Liver (tissue), 9 donors: Measurements from ENCODE around the gene GRIN1. TPM values are rescaled to one million over a fixed set of nuclear protein-coding genes. Genes with fewer than 3 reads are reported as not detected.

Experiments used
- DNase-seq: peaks from one replicate; pipeline ENCODE4 v3.0.0-alpha.2; 2017; ENCODE audit warnings: low spot score
- H3K27ac ChIP-seq, 2 donors: one replicate each; pipeline ENCODE4 v1.7.0; 2013; ENCODE audit warnings: inconsistent platforms in 2 of 2, low read length in 2 of 2, control low read depth in 1 of 2, low read depth in 1 of 2, mild to moderate bottlenecking in 1 of 2
- H3K27me3 ChIP-seq, 4 donors: one replicate each; pipeline versions ENCODE4 v1.6.1 to v1.7.0; 2013; ENCODE audit warnings: low read length in 3 of 4, inconsistent platforms in 1 of 4, mild to moderate bottlenecking in 1 of 4, moderate library complexity in 1 of 4; ENCODE audit not compliant: control insufficient read depth in 4 of 4, insufficient read depth in 4 of 4
- H3K36me3 ChIP-seq, 4 donors: one replicate each; pipeline versions ENCODE4 v1.6.1 to v1.7.0; 2013; ENCODE audit warnings: low read length in 3 of 4, mild to moderate bottlenecking in 3 of 4, low read depth in 1 of 4, moderate library complexity in 1 of 4; ENCODE audit not compliant: control insufficient read depth in 4 of 4, insufficient read depth in 3 of 4
- H3K4me1 ChIP-seq, 4 donors: one replicate each; pipeline versions ENCODE4 v1.6.1 to v1.7.0; 2013; ENCODE audit warnings: low read length in 3 of 4, mild to moderate bottlenecking in 3 of 4, moderate library complexity in 1 of 4; ENCODE audit not compliant: control insufficient read depth in 4 of 4, insufficient read depth in 4 of 4
- H3K4me3 ChIP-seq, 3 donors: one replicate each; pipeline versions ENCODE4 v1.6.1 to v1.7.0; 2013; ENCODE audit warnings: low read length in 3 of 3, control low read depth in 1 of 3, low read depth in 1 of 3, mild to moderate bottlenecking in 1 of 3
- H3K9ac ChIP-seq, 2 donors: one replicate each; pipeline ENCODE4 v1.7.0; 2013; ENCODE audit warnings: low read length in 2 of 2, mild to moderate bottlenecking in 2 of 2, moderate library complexity in 2 of 2, control low read depth in 1 of 2, low read depth in 1 of 2
- H3K9me3 ChIP-seq, 4 donors: one replicate each; pipeline versions ENCODE4 v1.6.1 to v1.7.0; 2013; ENCODE audit warnings: low read length in 3 of 4; ENCODE audit not compliant: control insufficient read depth in 4 of 4
- FOXA1 ChIP-seq: IDR thresholded peaks from 2 replicates; pipeline ENCODE4 v1.6.1; 2016; ENCODE audit warnings: antibody characterized with exemption
- FOXA2 ChIP-seq: IDR thresholded peaks from 2 replicates; pipeline ENCODE4 v1.6.1; 2016; ENCODE audit warnings: antibody characterized with exemption
- GABPA ChIP-seq, 2 donors: IDR thresholded peaks in 1 of 2; conservative IDR thresholded peaks in 1 of 2; 2 replicates each; pipeline ENCODE4 v1.6.1; 2016; ENCODE audit warnings: antibody characterized with exemption in 2 of 2, mild to moderate bottlenecking in 1 of 2, moderate library complexity in 1 of 2
- HNF4A ChIP-seq, 2 donors: conservative IDR thresholded peaks; 2 replicates each; pipeline ENCODE4 v1.6.1; 2016; ENCODE audit warnings: antibody characterized with exemption in 2 of 2, mild to moderate bottlenecking in 2 of 2
- JUND ChIP-seq, 2 donors: IDR thresholded peaks; 2 replicates each; pipeline ENCODE4 v1.6.1; 2016; ENCODE audit warnings: antibody characterized with exemption in 2 of 2
- RXRA ChIP-seq, 2 donors: IDR thresholded peaks; 2 replicates each; pipeline ENCODE4 v1.6.1; 2017 to 2018; ENCODE audit warnings: antibody characterized with exemption in 2 of 2, mild to moderate bottlenecking in 1 of 2
- SP1 ChIP-seq: IDR thresholded peaks from 2 replicates; pipeline ENCODE4 v1.6.1; 2018; ENCODE audit warnings: antibody characterized with exemption, mild to moderate bottlenecking
- YY1 ChIP-seq: IDR thresholded peaks from 2 replicates; pipeline ENCODE4 v1.6.1; 2016; ENCODE audit warnings: antibody characterized with exemption, mild to moderate bottlenecking
- WGBS: extraction: QIAGEN DNeasy Blood & Tissue Kit; methylation state at CpG from one replicate; pipeline ENCODE4 v1.1.7; 2013; 5-methylcytosine and 5-hydroxymethylcytosine counted together
- polyA plus RNA-seq, 2 donors: library from polyadenylated mRNA; stranded (reverse) in 1 of 2; unstranded in 1 of 2; fragments of 200-250 nt in 1 of 2; fragments of >200 nt in 1 of 2; fragmentation: Nextera tagmentation in 1 of 2; extraction: Ambion mirVana in 1 of 2; gene quantifications; one replicate each; pipeline versions ENCODE4 v1.2.1 to v1.2.3, GENCODE V29; 2013 to 2015
- total RNA-seq, 2 donors: library from RNA; depleted of rRNA; stranded (reverse); fragments of >200 nt; gene quantifications; one replicate each; pipeline ENCODE4 v1.2.3, GENCODE V29; 2014
- TF ChIP-seq, protein P1 (sequence below): IDR thresholded peaks from 2 replicates; pipeline ENCODE4 v1.6.1; 2016; ENCODE audit warnings: antibody characterized with exemption
- TF ChIP-seq, protein P2 (sequence below): IDR thresholded peaks from 2 replicates; pipeline ENCODE4 v1.6.1; 2016; ENCODE audit warnings: antibody characterized with exemption, mild to moderate bottlenecking
- TF ChIP-seq, protein P3 (sequence below): IDR thresholded peaks from 2 replicates; pipeline ENCODE4 v1.6.1; 2016; ENCODE audit warnings: antibody characterized with exemption
- TF ChIP-seq, protein P4 (sequence below): IDR thresholded peaks from 2 replicates; pipeline ENCODE4 v1.6.1; 2016; ENCODE audit warnings: antibody characterized with exemption
- donor health status: healthy.
- donor health status: healthy.
- donor health status: healthy.
- donor health status: healthy.
- donor health status: healthy.

Gene GRIN1
- total and polyA plus RNA-seq, 4 donors, result 0.05 TPM; not detected in 3

DNA sequence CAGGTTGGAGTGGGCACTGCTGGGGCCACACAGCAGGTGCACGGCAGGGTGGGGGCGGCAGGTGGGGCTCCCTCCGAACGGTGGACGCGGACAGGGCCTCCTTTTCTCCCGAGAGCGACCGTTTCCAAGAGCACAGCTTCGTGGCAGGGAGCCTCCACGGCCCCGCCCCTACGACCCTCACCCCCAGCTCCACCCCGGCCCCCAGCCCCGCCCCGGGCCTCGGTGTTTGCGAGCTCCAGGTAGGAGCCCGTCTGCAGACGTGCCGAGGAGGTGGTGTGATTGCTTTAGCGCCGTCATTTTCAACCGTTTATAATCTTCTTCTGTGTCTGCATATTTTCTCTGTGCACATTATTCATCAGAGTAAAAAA lies 8.8 kb downstream of the GRIN1 start:
- TF ChIP-seq, protein P1, sequence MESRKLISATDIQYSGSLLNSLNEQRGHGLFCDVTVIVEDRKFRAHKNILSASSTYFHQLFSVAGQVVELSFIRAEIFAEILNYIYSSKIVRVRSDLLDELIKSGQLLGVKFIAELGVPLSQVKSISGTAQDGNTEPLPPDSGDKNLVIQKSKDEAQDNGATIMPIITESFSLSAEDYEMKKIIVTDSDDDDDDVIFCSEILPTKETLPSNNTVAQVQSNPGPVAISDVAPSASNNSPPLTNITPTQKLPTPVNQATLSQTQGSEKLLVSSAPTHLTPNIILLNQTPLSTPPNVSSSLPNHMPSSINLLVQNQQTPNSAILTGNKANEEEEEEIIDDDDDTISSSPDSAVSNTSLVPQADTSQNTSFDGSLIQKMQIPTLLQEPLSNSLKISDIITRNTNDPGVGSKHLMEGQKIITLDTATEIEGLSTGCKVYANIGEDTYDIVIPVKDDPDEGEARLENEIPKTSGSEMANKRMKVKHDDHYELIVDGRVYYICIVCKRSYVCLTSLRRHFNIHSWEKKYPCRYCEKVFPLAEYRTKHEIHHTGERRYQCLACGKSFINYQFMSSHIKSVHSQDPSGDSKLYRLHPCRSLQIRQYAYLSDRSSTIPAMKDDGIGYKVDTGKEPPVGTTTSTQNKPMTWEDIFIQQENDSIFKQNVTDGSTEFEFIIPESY, result no peak
- TF ChIP-seq, protein P2, sequence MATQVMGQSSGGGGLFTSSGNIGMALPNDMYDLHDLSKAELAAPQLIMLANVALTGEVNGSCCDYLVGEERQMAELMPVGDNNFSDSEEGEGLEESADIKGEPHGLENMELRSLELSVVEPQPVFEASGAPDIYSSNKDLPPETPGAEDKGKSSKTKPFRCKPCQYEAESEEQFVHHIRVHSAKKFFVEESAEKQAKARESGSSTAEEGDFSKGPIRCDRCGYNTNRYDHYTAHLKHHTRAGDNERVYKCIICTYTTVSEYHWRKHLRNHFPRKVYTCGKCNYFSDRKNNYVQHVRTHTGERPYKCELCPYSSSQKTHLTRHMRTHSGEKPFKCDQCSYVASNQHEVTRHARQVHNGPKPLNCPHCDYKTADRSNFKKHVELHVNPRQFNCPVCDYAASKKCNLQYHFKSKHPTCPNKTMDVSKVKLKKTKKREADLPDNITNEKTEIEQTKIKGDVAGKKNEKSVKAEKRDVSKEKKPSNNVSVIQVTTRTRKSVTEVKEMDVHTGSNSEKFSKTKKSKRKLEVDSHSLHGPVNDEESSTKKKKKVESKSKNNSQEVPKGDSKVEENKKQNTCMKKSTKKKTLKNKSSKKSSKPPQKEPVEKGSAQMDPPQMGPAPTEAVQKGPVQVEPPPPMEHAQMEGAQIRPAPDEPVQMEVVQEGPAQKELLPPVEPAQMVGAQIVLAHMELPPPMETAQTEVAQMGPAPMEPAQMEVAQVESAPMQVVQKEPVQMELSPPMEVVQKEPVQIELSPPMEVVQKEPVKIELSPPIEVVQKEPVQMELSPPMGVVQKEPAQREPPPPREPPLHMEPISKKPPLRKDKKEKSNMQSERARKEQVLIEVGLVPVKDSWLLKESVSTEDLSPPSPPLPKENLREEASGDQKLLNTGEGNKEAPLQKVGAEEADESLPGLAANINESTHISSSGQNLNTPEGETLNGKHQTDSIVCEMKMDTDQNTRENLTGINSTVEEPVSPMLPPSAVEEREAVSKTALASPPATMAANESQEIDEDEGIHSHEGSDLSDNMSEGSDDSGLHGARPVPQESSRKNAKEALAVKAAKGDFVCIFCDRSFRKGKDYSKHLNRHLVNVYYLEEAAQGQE, result no peak
- H3K36me3 ChIP-seq, result no peaks in the 10 kb centered on the region
- no peak overlapping the region for H3K27ac ChIP-seq
- DNase-seq, result no peak
- H3K27me3 ChIP-seq, result peaks cover 0 to 5% (median 3%) of the 10 kb centered on the region in 4 donors
- H3K4me1 ChIP-seq, result no peaks in the 10 kb centered on the region
- no peaks in the 10 kb centered on the region for H3K9me3 ChIP-seq
- no peak overlapping the region for H3K9ac ChIP-seq
- 33% methylated on average over 24 of the region's 24 CpGs for WGBS
- H3K4me3 ChIP-seq, result no peak overlapping the region

DNA sequence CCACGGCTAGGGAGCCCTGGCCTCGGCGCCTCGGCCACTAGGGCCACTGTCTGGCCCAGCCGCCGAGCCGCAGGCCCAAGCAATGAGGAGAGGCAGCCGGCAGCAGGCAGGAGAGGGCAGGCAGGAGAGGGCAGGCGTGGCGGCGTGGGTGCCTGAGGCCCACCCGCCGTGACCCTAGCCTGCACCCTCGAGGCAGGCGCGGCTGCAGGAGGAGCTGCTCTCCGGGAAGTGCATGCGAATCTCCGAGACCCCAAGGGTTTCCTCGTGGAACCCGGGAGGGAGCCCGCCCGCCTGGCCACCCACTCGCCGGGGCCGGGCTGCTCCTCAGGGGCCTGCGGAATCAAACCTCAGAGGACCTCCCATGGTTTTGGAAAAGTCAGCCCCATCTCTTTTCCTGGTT lies 9.3 kb downstream of the GRIN1 start:
- no peak overlapping the region for H3K9ac ChIP-seq
- H3K27ac ChIP-seq, result no peak overlapping the region
- no peak overlapping the region for H3K4me3 ChIP-seq
- H3K27me3 ChIP-seq, result peaks cover 0 to 5% (median 3%) of the 10 kb centered on the region in 4 donors
- no peak for TF ChIP-seq FOXA2
- H3K4me1 ChIP-seq, result no peaks in the 10 kb centered on the region
- WGBS, result 74% methylated on average over 27 of the region's 27 CpGs
- H3K36me3 ChIP-seq, result no peaks in the 10 kb centered on the region
- no peaks in the 10 kb centered on the region for H3K9me3 ChIP-seq
- DNase-seq, result no peak

DNA sequence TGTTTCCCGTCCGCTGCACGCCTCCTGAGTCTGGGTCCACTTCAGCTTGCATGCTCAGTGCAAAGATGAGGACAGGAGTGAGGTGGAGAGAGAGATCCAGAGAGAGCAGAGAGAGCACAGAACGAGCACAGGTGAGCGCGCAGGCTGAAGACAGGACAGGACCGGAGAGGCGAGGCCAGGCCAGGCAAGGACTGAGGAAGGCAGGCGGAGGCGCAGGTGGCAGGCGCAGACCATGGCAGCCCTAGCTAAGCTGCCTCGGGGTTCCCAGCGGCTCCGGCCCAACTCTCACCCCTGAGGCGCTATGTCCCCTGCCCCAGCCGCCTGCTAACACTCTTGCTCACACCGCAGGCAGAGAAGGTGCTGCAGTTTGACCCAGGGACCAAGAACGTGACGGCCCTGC lies 9.7 kb downstream of the GRIN1 start:
- no peak overlapping the region for H3K4me3 ChIP-seq
- no peaks in the 10 kb centered on the region for H3K36me3 ChIP-seq
- no peak for TF ChIP-seq RXRA (IDR thresholded peaks at IDR 0.05)
- no peak overlapping the region for H3K9ac ChIP-seq
- no peaks in the 10 kb centered on the region for H3K9me3 ChIP-seq
- peaks cover 0 to 5% (median 3%) of the 10 kb centered on the region in 4 donors for H3K27me3 ChIP-seq
- DNase-seq, result no peak
- WGBS, result 83% methylated on average over 19 of the region's 19 CpGs
- H3K27ac ChIP-seq, result no peak overlapping the region
- no peaks in the 10 kb centered on the region for H3K4me1 ChIP-seq

DNA sequence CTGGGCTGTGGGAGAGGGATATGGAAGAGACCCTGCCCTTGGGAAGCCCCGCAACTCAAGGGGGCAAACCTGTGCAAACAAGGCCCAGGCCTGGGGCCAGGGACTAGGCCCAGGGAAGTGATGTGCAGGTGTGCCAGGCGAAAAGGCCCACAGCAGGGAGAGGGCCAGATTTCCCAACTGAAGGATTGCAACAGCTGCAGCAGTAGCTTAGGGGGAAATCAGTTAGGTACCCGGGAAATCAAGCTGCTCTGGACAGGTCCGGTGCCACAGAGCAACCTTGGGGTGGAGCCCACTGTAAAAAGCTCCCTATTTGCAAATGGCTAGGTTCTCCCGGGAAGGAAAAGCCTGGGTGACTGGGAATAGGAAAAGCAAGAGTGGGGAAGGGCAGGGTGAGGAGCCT lies 10.4 kb downstream of the GRIN1 start:
- Histone ChIP-seq H3K9me3 (no peaks in the 10 kb centered on the region), H3K36me3 (no peaks in the 10 kb centered on the region), H3K27me3 (peaks cover 0 to 5% (median 3%) of the 10 kb centered on the region in 4 donors), H3K27ac (no peak overlapping the region), H3K4me1 (no peaks in the 10 kb centered on the region), H3K9ac (no peak overlapping the region), H3K4me3 (no peak overlapping the region)
- WGBS, result 79% methylated on average over 5 of the region's 5 CpGs
- no peak for TF ChIP-seq GABPA (IDR thresholded peaks at IDR 0.05 in 1 of 2, conservative IDR thresholded peaks at IDR 0.05 in 1 of 2)
- TF ChIP-seq YY1, result no peak
- no peak for TF ChIP-seq FOXA1
- no peak for TF ChIP-seq JUND (IDR thresholded peaks at IDR 0.05)
- no peak for TF ChIP-seq HNF4A (conservative IDR thresholded peaks at IDR 0.05)
- TF ChIP-seq, protein P3, sequence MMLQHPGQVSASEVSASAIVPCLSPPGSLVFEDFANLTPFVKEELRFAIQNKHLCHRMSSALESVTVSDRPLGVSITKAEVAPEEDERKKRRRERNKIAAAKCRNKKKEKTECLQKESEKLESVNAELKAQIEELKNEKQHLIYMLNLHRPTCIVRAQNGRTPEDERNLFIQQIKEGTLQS, result no peak
- TF ChIP-seq, protein P4, sequence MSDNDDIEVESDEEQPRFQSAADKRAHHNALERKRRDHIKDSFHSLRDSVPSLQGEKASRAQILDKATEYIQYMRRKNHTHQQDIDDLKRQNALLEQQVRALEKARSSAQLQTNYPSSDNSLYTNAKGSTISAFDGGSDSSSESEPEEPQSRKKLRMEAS, result no peak
- TF ChIP-seq SP1, result no peak
- no peak for DNase-seq
